GM19328 (cell line): Measurements from ENCODE around the gene AKR1B1.
A peak's percentile ranks its signal among the peaks of the same experiment; 100 is the strongest.

Experiments
- ATAC-seq: cut with Tn5 transposase; IDR thresholded peaks from one replicate; pipeline ENCODE4 v1.9.1; 2021; ENCODE audit warnings: mild to moderate bottlenecking, moderate library complexity; ENCODE audit not compliant: unreplicated experiment

AKR1B1 gene

GRCh38 chr7:134446923-134447322 lies 12.0 kb downstream of the AKR1B1 start:
- ATAC-seq, result no peak

DNA sequence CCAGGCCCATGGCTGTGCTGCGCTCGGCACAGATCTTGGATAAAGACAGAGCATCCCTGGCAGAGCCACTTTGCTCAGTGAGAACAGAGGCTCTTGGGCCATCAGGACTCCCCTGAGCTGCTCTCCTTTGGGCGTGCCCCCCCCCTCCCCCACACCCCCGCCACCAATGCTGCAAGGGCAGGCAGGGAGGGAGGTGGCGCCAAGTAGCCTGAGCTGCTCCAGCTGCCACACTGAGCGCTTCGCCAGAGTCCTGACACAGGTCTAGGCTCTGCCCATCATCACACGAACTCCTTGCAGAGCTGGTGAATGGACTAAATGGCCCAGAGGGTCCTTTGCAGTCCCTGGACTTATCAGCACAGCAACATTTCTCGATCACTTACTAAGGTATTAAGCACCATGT lies 12.5 kb downstream of the AKR1B1 start:
- ATAC-seq, result no peak

DNA sequence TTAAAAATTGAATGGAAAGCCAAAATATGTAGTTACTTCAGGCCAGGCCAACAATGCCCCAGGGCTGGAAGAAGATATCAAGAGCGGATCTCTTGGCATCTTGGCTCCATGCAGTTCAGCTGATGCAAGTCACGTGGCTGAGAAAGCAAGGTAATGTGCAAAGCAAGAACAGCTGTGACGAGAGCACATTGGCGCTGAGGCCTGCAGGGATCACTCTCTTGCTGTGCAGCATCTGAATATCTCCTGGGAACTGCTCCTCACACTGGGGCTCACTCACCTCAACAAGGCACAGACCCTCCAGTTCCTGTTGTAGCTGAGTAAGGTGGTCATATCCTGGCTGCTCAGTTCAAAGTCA lies 14.0 kb downstream of the AKR1B1 start:
- ATAC-seq, result no peak

DNA sequence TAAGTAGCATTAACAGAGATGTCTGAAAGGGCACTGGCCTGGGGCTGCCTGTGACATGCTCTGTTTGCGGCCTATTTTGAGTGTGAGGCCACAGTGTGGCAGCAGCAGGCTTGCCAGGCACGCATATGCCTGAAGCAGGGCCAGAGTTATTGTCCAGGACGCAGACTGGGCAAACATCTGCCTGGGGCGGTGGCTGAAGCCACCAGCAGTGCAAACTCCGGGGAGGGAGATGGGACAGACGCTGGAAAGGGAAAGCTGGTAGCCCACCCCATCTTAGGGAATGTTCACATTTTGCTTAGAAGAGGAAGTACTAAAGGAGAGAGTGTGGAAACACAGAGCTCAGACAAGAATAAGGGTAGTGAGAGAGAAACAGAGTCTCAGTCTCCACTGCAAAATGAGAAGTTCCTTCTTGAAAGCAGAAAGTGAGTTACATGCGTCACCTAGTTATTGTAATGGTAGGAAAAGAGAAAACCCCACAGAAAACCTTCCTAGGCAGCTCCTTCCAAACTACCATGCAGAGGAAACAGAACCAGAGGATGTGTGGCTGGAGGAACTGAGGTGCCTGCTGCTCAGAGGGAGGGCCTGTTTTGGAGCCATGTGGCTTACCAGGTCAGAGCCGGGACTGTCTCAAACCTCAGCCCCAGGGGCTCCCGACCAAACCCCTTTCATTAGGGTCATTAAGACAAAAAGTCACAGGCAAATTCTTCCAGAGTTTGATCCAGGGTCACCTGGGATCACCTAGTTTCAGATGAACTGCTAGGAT lies 14.5 kb downstream of the AKR1B1 start:
- ATAC-seq, result no peak

- no peak for ATAC-seq
Observed at GRCh38 chr7:134443396-134444070, 15.4 kb downstream of the AKR1B1 start.

DNA sequence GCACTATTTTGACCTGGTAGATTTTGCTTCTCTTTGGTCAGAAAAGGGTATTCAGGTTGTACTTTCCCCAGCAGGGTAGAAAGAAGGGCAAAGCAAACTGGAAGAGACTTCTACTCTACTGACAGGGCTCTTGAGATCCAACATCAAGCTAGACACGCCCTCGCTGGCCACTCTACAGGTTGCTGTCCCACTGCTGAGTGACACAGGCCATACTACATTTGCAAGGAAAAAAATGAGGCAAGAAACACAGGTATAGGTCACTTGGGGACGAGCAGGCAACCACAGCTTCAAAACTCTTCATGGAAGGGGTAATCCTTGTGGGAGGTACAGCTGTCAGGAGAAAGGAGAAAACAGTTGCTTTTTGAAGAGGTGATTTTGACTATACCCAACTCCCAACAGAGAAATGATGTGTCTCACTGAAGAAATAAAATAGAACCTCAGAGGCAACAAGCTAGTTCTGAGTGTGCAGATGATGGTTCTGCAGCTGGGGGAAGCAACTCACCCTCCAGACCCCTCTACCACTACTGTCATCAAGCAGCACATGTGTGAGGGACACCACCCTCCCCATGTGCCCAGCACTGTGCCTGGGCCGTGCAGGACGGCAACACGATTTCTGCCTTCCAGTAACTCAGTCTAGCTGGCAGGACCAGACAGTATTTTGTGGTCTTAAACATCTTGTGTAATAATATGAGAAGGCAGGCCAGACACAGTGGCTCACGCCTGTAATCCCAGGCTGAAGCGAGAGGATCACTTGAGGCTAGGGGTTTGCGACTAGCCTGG lies 16.3 kb downstream of the AKR1B1 start:
- ATAC-seq, result no peak

DNA sequence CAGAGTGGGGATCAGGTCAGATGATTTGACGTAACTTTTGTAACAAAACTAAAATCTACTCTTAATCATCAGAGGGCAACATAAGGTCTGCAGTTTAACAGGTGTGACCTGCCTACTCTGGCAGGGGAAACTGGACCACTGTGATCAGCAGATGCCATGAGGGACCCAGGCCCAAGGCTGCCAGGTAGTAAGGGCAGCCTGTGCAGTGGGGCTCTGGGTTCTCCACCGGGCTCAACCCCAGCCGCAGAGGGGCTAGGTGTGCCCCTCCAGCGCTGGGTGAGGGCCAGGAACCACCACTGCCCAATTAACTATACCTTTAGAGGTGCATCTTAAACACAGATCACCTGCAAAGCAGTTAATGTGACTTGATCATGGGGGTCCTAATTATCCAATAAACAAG lies 17.6 kb downstream of the AKR1B1 start:
- no peak for ATAC-seq

- no peak for ATAC-seq
Observed at GRCh38 chr7:134440476-134440875, 18.4 kb downstream of the AKR1B1 start.

DNA sequence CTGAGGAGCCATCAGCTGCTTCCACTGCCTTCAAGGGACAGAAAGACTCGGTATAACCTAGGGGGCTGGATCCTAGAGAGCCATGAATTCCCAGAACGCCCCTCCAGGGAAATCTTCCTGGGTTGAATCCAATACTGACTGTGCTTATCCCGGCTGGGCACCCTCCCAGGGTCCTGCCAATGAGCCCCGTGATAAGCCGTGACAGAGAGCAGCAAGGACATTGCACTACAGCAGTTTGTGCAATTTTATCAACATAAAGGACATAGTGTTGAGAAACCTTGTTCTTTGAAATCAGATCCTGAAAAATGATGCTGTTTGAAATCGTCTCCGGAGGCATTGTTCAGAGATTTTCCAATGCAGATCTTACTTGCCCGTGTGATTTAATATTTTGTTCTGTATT lies 18.8 kb downstream of the AKR1B1 start:
- no peak for ATAC-seq

DNA sequence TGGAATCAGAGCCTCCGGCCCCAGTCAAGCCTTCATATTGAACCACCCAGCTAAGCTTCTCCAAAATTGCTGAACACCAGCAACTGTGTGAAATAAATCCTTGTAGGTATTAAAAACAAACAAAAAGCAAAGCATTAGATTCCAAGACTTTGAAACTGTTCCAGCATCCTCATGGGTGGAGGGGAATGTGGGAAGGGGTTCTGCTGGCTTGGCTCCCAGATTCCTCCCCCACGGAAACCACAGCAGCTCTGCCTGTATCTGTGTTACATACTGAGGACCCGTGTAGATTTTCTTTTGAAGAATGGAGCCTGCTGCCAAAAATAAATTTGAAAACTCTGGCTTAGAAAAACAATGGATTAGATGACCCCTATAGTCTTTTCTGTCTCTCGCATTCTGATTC lies 20.0 kb downstream of the AKR1B1 start:
- ATAC-seq, result no peak

- no peak for ATAC-seq
Observed at GRCh38 chr7:134435161-134435920, 23.6 kb downstream of the AKR1B1 start.

DNA sequence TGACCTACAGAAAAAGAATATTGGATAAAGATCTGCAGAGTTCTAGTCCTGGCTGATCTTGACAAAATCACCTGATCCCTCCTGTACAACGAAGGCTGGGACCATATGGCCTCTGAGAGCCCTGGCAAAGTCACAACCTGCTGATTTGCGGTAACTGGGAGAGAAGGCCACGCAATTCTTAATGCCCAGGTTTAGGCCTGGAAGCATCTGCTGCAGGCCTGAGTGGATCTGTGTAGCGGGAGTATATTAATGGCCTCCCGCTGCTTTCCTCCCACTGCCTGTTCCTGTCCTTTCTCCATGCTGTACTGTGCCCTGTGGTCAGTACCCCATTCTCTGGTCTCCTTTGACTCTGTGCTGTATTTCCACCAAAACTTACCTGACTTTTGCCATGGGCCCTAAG lies 24.2 kb downstream of the AKR1B1 start:
- no peak for ATAC-seq

DNA sequence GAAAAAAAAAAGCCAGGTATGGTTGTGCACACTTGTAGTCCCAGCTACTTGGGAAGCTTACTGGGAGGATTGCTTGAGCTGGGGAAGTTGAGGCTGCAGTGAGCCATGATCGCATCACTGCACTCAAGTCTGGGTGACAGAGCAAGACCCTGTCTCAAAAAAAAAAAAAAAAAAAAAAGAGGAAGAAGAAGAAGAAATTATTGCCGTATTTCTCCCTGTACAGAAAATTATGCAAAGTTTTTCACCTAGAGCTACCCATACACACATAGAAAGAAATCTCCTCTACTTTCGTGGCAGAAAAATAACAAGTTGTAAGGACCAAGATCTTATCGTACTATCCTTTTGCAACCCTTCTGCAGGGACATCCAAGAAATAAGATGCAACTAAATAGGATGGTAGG lies 25.5 kb downstream of the AKR1B1 start:
- no peak for ATAC-seq

- peak; percentile 92 for ATAC-seq
Observed at GRCh38 chr7:134432296-134433152, 26.4 kb downstream of the AKR1B1 start.

- no peak for ATAC-seq
Observed at GRCh38 chr7:134431815-134432214, 27.1 kb downstream of the AKR1B1 start.

DNA sequence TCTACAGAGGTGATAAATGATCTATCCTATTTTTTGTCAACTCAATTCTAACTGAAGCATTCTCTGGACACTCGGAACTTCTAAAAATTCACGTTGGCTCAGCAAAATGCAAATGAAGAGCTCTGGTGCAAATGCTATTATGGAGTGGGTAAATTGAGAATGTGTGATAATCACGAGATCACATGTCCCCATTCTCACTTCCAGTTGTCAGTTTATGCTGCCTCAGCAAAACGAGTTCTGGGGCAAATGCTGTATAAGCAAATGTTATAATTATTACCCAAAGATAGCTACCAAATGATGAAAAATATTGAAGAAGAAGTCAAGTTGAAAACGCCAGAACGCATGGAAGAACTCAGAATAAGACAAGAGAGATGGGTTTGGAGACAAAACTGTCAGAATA lies 29.4 kb downstream of the AKR1B1 start:
- ATAC-seq, result no peak

DNA sequence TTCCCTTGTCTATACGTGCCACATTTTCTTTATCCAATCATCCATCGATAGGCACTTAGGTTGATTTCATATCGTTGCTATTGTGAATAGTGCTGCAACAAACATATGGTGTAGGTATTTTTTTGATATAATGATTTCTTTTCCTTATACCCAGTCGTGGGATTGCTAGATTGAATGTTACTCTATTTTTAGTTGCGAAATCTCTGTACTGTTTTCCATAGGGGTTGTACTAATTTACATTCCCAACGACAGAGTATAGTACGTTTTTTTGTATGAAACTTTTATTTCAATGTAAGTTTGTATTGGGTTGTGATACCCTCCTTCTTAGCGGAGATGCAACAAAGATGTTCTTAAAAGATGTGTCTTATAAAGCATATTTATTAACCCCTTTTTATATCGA lies 30.0 kb downstream of the AKR1B1 start:
- no peak for ATAC-seq

DNA sequence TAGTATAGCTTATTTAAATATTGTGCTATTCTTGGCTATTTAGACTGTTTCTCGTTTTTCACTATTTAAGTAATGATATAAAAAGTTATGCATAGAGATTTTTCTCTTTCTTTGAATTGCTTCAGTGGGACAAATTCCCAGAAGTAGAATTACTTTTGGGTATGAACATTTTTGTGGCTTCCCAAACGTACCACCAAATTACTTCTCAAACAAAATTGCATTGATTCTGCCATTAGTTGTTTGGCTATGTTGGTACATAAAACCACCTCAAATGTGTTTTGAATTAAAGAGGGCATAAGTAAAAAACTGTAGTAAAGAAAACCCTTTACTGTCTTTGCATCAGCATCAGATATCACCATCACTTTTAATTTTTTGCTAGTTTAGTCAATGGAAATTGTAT lies 31.0 kb downstream of the AKR1B1 start:
- ATAC-seq, result no peak

DNA sequence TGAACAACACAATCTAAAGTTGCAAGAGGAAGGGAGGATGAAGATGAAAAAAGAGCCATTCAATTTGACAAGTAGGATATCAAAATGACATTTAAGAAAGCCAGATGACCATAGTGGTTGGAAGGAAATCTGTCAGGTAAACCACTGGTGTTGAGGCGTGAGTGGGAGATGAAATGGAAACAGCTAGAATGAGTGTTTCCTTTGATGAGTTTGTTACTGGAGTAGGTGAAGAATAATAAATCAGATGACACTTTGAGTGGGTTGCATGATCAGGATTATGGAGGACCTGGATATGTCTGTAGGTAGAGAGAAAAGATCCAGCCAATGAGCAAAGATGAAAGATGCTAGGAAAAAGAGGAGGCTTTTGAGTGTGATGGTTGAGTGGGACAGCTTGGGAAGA lies 33.1 kb downstream of the AKR1B1 start:
- ATAC-seq, result no peak

DNA sequence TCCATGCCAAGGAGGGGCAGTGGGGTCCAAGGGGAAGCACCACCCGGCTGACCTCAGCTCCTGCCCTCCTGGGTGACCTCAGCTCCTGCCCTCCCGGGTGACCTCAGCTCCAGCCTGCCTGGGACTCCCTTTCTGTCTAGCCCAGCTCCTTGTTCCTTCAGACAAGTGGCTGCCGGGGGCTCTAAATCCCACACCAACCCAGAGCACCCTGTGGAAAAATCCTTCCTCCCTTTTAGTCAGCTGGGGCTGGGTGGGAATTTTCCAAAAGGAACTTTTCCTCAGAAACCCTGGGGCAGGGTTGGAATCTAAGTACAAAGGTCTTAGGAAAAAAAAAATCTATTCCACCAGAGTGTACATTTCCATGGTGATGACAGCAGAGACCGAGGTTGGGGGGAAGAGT lies 36.3 kb downstream of the AKR1B1 start:
- no peak for ATAC-seq
